Neuronal stem cell (in vitro differentiated cells): ENCODE results near the gene SHC2.
"Not testable (repeated sequence)": the region's sequence is repeated elsewhere in the genome, so short reads cannot be mapped to it uniquely, and the experiment has no call there.

Source experiments
- DNase-seq: peaks from one replicate; pipeline ENCODE4 v3.0.0-alpha.2; 2013; ENCODE audit warnings: low spot score
- H2AFZ ChIP-seq: one replicate; pipeline ENCODE4 v1.6.1; 2013; ENCODE audit warnings: mild to moderate bottlenecking, low read length, inconsistent platforms
- H2AK5ac ChIP-seq: 2 replicates; pipeline ENCODE4 v1.6.1; 2013; ENCODE audit warnings: low read depth, mild to moderate bottlenecking, inconsistent platforms, low read length, moderate library complexity, mixed read lengths
- H2BK120ac ChIP-seq: 2 replicates; pipeline ENCODE4 v1.6.1; 2013; ENCODE audit warnings: low read depth, mild to moderate bottlenecking, inconsistent platforms, low read length, moderate library complexity, mixed read lengths
- H2BK12ac ChIP-seq: one replicate; pipeline ENCODE4 v1.6.1; 2013; ENCODE audit warnings: low read length, inconsistent platforms
- H2BK15ac ChIP-seq: 2 replicates; pipeline ENCODE4 v1.6.1; 2013; ENCODE audit warnings: mild to moderate bottlenecking, low read length, inconsistent platforms, mixed read lengths
- H2BK5ac ChIP-seq: one replicate; pipeline ENCODE4 v1.6.1; 2013; ENCODE audit warnings: inconsistent platforms, mild to moderate bottlenecking, low read length, moderate library complexity
- H3K14ac ChIP-seq: one replicate; pipeline ENCODE4 v1.6.1; 2013; ENCODE audit warnings: low read length, inconsistent platforms
- H3K18ac ChIP-seq: 2 replicates; pipeline ENCODE4 v1.6.1; 2013; ENCODE audit warnings: low read length, inconsistent platforms
- H3K23ac ChIP-seq: 2 replicates; pipeline ENCODE4 v1.6.1; 2013; ENCODE audit warnings: low read depth, mild to moderate bottlenecking, mixed read lengths, low read length, inconsistent platforms; ENCODE audit not compliant: poor library complexity
- H3K27ac ChIP-seq: replicated peaks from 3 replicates; pipeline ENCODE4 v1.5.1; 2013; ENCODE audit warnings: low read length, inconsistent platforms
- H3K27me3 ChIP-seq, 3 experiments: 2 replicates each; pipeline ENCODE4 v1.6.1; 2013; ENCODE audit warnings: low read length in 3 of 3, mild to moderate bottlenecking in 2 of 3, inconsistent platforms in 1 of 3, low read depth in 1 of 3, mixed read lengths in 1 of 3, moderate library complexity in 1 of 3; ENCODE audit not compliant: control insufficient read depth in 3 of 3, insufficient read depth in 3 of 3
- H3K36me3 ChIP-seq, 2 donors: replicated peaks in 1 of 2; 2 replicates each; pipeline ENCODE4 v1.6.1; 2013; ENCODE audit warnings: low read length in 2 of 2; ENCODE audit not compliant: control insufficient read depth in 2 of 2, insufficient read depth in 2 of 2
- H3K4ac ChIP-seq: 2 replicates; pipeline ENCODE4 v1.6.1; 2013; ENCODE audit warnings: inconsistent platforms, mild to moderate bottlenecking, low read length, moderate library complexity
- H3K4me1 ChIP-seq, 2 donors: 1 replicate in 1 of 2; 2 replicates in 1 of 2; pipeline ENCODE4 v1.6.1; 2013; ENCODE audit warnings: low read length in 2 of 2, low read depth in 1 of 2; ENCODE audit not compliant: control insufficient read depth in 2 of 2, insufficient read depth in 1 of 2
- H3K4me2 ChIP-seq: one replicate; pipeline ENCODE4 v1.6.1; 2013; ENCODE audit warnings: mild to moderate bottlenecking, low read length, inconsistent platforms; ENCODE audit not compliant: insufficient read depth, poor library complexity, severe bottlenecking
- H3K4me3 ChIP-seq, 2 donors: 2 replicates each; pipeline ENCODE4 v1.5.1; 2013; ENCODE audit warnings: low read length in 2 of 2, mild to moderate bottlenecking in 2 of 2, inconsistent platforms in 1 of 2, moderate library complexity in 1 of 2
- H3K79me1 ChIP-seq: one replicate; pipeline ENCODE4 v1.6.1; 2013; ENCODE audit warnings: low read depth, mild to moderate bottlenecking, inconsistent platforms, low read length, moderate library complexity
- H3K9ac ChIP-seq: one replicate; pipeline ENCODE4 v1.6.1; 2013; ENCODE audit warnings: mild to moderate bottlenecking, low read depth, low read length, inconsistent platforms; ENCODE audit not compliant: poor library complexity
- H3K9me3 ChIP-seq, 2 donors: replicated peaks in 1 of 2; 2 replicates each; pipeline versions ENCODE3 to v1.6.1; 2013; ENCODE audit warnings: low read length in 2 of 2, mild to moderate bottlenecking in 2 of 2, inconsistent platforms in 1 of 2, low read depth in 1 of 2, mixed read lengths in 1 of 2, moderate library complexity in 1 of 2; ENCODE audit not compliant: control insufficient read depth in 2 of 2, insufficient read depth in 1 of 2
- H4K8ac ChIP-seq: one replicate; pipeline ENCODE4 v1.6.1; 2013; ENCODE audit warnings: low read depth, mild to moderate bottlenecking, inconsistent platforms, low read length, moderate library complexity
- H4K91ac ChIP-seq: one replicate; pipeline ENCODE4 v1.6.1; 2013; ENCODE audit warnings: low read length, low read depth, mild to moderate bottlenecking, inconsistent platforms; ENCODE audit not compliant: poor library complexity
- WGBS, 2 donors: extraction: QIAGEN DNeasy Blood & Tissue Kit; methylation state at CpG; one replicate each; pipeline ENCODE4 v1.1.7; 2013; ENCODE audit warnings: missing lambda C conversion rate in 2 of 2, mixed read lengths in 1 of 2; ENCODE audit not compliant: insufficient read length in 2 of 2, insufficient replicate concordance in 1 of 2; ENCODE audit errors: extremely low coverage in 2 of 2; 5-methylcytosine and 5-hydroxymethylcytosine counted together

SHC2 gene

DNA sequence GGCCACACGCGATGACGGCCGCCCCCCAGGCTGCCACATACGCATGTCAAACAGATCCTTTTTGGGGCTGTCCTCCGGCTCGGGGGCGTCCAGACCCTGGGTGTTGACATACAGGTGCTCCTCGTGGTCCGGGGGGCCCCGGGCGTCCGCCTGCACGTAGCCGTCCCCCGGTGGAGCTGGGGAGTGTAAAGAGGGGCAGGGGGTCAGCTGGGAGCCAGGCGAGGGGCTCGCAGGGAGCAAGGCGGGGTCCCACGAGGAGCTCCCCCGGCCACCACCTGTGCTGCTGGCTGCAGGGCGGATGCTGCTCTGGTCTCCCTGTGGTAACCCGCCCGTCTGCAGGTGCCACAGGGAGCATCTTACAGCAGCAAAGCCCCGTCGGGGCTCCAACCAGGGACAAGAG lies 35.8 kb downstream of the SHC2 start:
- H4K91ac ChIP-seq = no peak overlapping the region
- no peak overlapping the region for H2BK120ac ChIP-seq
- peaks cover 0 to 10% of the 10 kb centered on the region in 2 donors for H3K36me3 ChIP-seq
- H4K8ac ChIP-seq = no peak overlapping the region
- peak overlapping the region; percentile 16 for H2BK12ac ChIP-seq
- peaks cover 2% of the 10 kb centered on the region for H3K79me1 ChIP-seq
- no peak for DNase-seq
- H3K18ac ChIP-seq = peak overlapping the region; percentile 35
- H3K23ac ChIP-seq = no peak overlapping the region
- no peak overlapping the region for H2AFZ ChIP-seq
- peaks cover under 1 to 5% of the 10 kb centered on the region in 2 donors for H3K9me3 ChIP-seq
- H3K4me1 ChIP-seq = no peaks in the 10 kb centered on the region
- WGBS, 2 donors = no CpG with 5 or more reads among the region's 26 CpGs
- H3K27ac ChIP-seq = no peak overlapping the region
- no peak overlapping the region for H3K4me2 ChIP-seq
- H2BK5ac ChIP-seq = no peak overlapping the region
- H2BK15ac ChIP-seq = no peak overlapping the region
- H3K14ac ChIP-seq = peak overlapping the region; percentile 82
- H3K27me3 ChIP-seq = peaks cover 0 to 10% (median 0%) of the 10 kb centered on the region in 3 experiments
- H3K4me3 ChIP-seq = no peak overlapping the region
- H2AK5ac ChIP-seq = no peak overlapping the region
- H3K4ac ChIP-seq = no peak overlapping the region
- H3K9ac ChIP-seq = no peak overlapping the region

DNA sequence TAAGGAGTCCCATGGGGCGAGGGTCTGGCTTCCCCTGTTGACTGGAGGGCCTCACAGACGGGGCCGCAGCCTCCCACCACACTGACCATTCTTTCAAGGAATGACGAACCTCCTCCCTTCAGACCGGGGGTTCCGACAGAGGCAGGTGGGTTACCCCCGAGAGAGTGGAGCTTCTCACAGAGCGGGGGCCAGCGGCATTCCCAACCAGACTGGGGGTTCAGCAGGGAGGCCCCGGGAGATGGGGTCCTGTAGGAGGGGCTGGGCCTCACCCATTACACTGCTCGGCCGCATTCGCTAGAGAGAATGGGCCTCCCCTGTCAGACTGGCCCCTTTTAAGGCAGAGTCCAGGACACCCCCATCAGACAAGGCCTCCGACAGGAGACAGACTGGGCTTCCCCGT lies 36.3 kb downstream of the SHC2 start:
- H2AFZ ChIP-seq = no peak overlapping the region
- H4K8ac ChIP-seq = no peak overlapping the region
- DNase-seq = no peak
- no peak overlapping the region for H2AK5ac ChIP-seq
- H4K91ac ChIP-seq = no peak overlapping the region
- no peak overlapping the region for H3K4me3 ChIP-seq
- peaks cover 2% of the 10 kb centered on the region for H3K79me1 ChIP-seq
- no peak overlapping the region for H2BK15ac ChIP-seq
- peaks cover 0 to 4% of the 10 kb centered on the region in 2 donors for H3K9me3 ChIP-seq
- H2BK120ac ChIP-seq = no peak overlapping the region
- WGBS, 2 donors = no CpG with 5 or more reads among the region's 15 CpGs
- peaks cover 0 to 4% of the 10 kb centered on the region in 2 donors for H3K4me1 ChIP-seq
- H3K9ac ChIP-seq = no peak overlapping the region
- no peak overlapping the region for H2BK12ac ChIP-seq
- H3K23ac ChIP-seq = no peak overlapping the region
- H3K4me2 ChIP-seq = no peak overlapping the region
- H3K36me3 ChIP-seq = peaks cover 0 to 6% of the 10 kb centered on the region in 2 donors
- peak overlapping the region; percentile 16 for H3K18ac ChIP-seq
- no peak overlapping the region for H3K27ac ChIP-seq
- no peak overlapping the region for H3K4ac ChIP-seq
- H3K14ac ChIP-seq = no peak overlapping the region
- peaks cover 0 to 10% (median 0%) of the 10 kb centered on the region in 3 experiments for H3K27me3 ChIP-seq
- no peak overlapping the region for H2BK5ac ChIP-seq

- H3K4me3 ChIP-seq = no peak overlapping the region
- no peak overlapping the region for H2BK120ac ChIP-seq
- no peak overlapping the region for H2BK5ac ChIP-seq
- no peak overlapping the region for H3K4me2 ChIP-seq
- peak overlapping the region; percentile 7 for H3K9ac ChIP-seq
- no peak overlapping the region for H2AK5ac ChIP-seq
- no peak overlapping the region for H3K14ac ChIP-seq
- no peak overlapping the region for H4K91ac ChIP-seq
- no peak for DNase-seq
- no peak overlapping the region for H3K18ac ChIP-seq
- H3K36me3 ChIP-seq = peaks cover 0 to 4% of the 10 kb centered on the region in 2 donors
- peaks cover 0 to 4% of the 10 kb centered on the region in 2 donors for H3K9me3 ChIP-seq
- no peak overlapping the region for H2BK12ac ChIP-seq
- no CpG with 5 or more reads among the region's 25 CpGs for WGBS, 2 donors
- no peak overlapping the region for H2BK15ac ChIP-seq
- H3K4ac ChIP-seq = no peak overlapping the region
- H3K23ac ChIP-seq = no peak overlapping the region
- peaks cover 0 to 10% (median 0%) of the 10 kb centered on the region in 3 experiments for H3K27me3 ChIP-seq
- no peak overlapping the region for H2AFZ ChIP-seq
- no peak overlapping the region for H3K27ac ChIP-seq
- H4K8ac ChIP-seq = no peak overlapping the region
- peaks cover 0 to 7% of the 10 kb centered on the region in 2 donors for H3K4me1 ChIP-seq
- H3K79me1 ChIP-seq = peaks cover 2% of the 10 kb centered on the region
Measured at GRCh38 chr19:423691-424466, 37.0 kb downstream of the SHC2 start.

GRCh38 chr19:422917-423226 lies 38.0 kb downstream of the SHC2 start:
- not testable (repeated sequence) for H2BK5ac ChIP-seq, H4K8ac ChIP-seq, H2AFZ ChIP-seq, H3K9me3 ChIP-seq, DNase-seq, H3K4ac ChIP-seq, H4K91ac ChIP-seq, H2BK15ac ChIP-seq, H3K4me2 ChIP-seq, H3K9ac ChIP-seq, H3K14ac ChIP-seq, H3K18ac ChIP-seq, H3K27ac ChIP-seq, H2BK120ac ChIP-seq, H2BK12ac ChIP-seq, H3K23ac ChIP-seq, H3K4me3 ChIP-seq, H3K79me1 ChIP-seq, H2AK5ac ChIP-seq, H3K36me3 ChIP-seq, H3K27me3 ChIP-seq
- peaks cover 8 to 16% of the 10 kb centered on the region in 2 donors for H3K4me1 ChIP-seq
- WGBS, 2 donors = no CpG with 5 or more reads among the region's 9 CpGs
